ENCODE results near the gene NOC3L. TPM values are rescaled to one million over a fixed set of nuclear protein-coding genes. Genes with fewer than 3 reads are reported as not detected.
"Not testable (repeated sequence)": the region's sequence is repeated elsewhere in the genome, so short reads cannot be mapped to it uniquely, and the experiment has no call there.

The NOC3L gene
- total RNA-seq, 2 experiments from 2014 or later: 37.6 to 39.2 TPM

DNA sequence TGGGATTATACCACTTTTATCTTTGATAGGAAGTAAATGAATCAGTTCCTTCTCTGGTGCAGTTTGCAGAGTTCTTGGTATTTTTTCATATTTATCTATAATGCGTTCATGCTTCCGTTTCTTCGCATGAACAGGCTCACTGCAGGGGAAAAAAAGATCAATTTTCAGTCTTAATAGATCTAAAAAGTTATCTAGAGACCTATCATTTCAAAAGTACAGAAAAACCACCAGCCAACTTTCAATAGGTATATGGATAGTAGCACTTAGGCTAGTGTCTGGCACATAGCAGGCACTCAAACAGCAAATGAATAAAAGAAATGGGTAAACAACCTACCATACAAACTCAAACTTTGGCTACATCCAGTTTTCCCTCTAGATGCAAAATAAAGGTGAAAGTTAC lies 5.5 kb downstream of the NOC3L start:
- H3K27me3 Mint-ChIP-seq: no peaks in the 10 kb centered on the region
- peaks cover 56% of the 10 kb centered on the region for H3K36me3 Mint-ChIP-seq
- peaks cover 39% of the 10 kb centered on the region for H3K4me1 Mint-ChIP-seq (ENCODE audit: low read depth)
- CTCF ChIA-PET: no interaction called here
- no peaks in the 10 kb centered on the region for H3K9me3 Mint-ChIP-seq
- no peak for DNase-seq
- H3K27ac Mint-ChIP-seq: no peak overlapping the region
- intact Hi-C loops (cut with micrococcal nuclease): no loop called here
- no peak overlapping the region for H3K4me3 Mint-ChIP-seq
- POLR2A ChIA-PET: no interaction called here

DNA sequence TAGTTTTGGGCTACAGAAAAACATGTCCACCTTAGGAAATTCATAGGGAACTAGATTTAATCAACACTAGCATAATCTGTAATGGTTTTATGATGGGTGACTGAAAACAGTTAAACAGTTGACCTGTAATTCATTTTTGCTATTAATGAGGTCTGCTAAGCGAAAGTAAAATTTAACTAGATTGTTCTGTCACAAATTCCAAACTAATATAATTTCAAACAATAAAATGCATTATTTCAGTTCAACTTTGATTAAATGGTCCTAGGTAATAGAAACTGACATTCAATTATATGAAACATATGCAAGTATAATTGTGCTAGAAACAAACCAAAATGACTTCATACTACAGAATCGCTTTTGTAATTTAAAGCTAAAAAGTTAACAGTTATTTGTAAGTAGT lies 6.9 kb downstream of the NOC3L start:
- intact Hi-C loops (cut with micrococcal nuclease): no loop called here

DNA sequence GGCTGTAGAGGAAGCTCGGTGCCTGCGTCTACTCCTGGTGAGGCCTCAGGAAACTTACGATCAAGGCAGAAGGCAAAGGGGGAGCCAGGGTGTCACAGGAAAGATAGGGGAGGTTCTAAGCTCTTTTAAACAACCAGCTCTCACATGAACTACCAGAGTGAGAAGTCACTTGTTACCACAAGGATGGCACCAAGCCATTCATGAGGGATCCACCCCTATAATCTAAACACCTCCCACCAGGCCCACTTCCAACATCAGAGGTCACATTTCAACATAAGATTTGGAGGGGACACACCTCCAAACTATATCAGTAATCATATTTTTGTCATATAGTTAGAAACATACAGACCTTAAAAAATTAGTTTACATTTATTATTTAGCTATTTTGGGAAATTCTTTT lies 9.4 kb downstream of the NOC3L start:
- no peak for DNase-seq
- no peaks in the 10 kb centered on the region for H3K27me3 Mint-ChIP-seq
- CTCF ChIA-PET: interaction anchor here (1.1 to 3.7 kb wide), 2 partner anchors 9 to 33 kb away, joined by 3 to 23 read pairs; no protein-coding TSS in a partner anchor
- peaks cover 15% of the 10 kb centered on the region for H3K4me1 Mint-ChIP-seq (ENCODE audit: low read depth)
- H3K4me3 Mint-ChIP-seq: no peak overlapping the region
- POLR2A ChIA-PET: no interaction called here
- no peaks in the 10 kb centered on the region for H3K9me3 Mint-ChIP-seq
- peaks cover 47% of the 10 kb centered on the region for H3K36me3 Mint-ChIP-seq
- intact Hi-C loops (cut with micrococcal nuclease): no loop called here
- H3K27ac Mint-ChIP-seq: no peak overlapping the region

More for the DNA sequence above, 6.9 kb downstream of the NOC3L start:
- POLR2A ChIA-PET: no interaction called here
- CTCF ChIA-PET: interaction anchor here (0.7 to 3.7 kb wide), 2 partner anchors 35 to 200 kb away, joined by 3 to 23 read pairs; no protein-coding TSS in a partner anchor
- H3K27me3 Mint-ChIP-seq: no peaks in the 10 kb centered on the region
- no peaks in the 10 kb centered on the region for H3K9me3 Mint-ChIP-seq
- no peak overlapping the region for H3K27ac Mint-ChIP-seq
- peaks cover 29% of the 10 kb centered on the region for H3K4me1 Mint-ChIP-seq (ENCODE audit: low read depth)
- H3K4me3 Mint-ChIP-seq: no peak overlapping the region
- no peak for DNase-seq
- peaks cover 56% of the 10 kb centered on the region for H3K36me3 Mint-ChIP-seq

DNA sequence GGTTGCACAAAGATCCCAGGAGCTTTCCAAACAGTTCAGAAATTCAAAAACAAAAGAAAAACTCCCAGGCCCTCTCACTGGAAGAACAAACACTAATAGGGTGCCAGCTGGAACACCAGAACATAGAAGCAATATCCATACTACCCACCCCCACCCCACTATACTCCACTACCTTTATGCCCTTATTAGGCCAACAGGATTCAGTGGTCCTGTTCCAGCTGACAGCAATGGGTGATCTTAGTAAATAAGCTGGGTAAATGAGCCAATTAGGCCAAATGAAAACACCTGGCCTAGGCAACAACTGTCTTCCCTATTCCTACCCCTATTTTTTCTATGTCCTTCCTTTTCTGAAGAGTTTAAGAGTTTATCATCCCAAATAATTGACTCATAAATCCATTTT lies 11.7 kb downstream of the NOC3L start:
- peaks cover 40% of the 10 kb centered on the region for H3K36me3 Mint-ChIP-seq
- no peak overlapping the region for H3K4me3 Mint-ChIP-seq
- DNase-seq: no peak
- POLR2A ChIA-PET: no interaction called here
- CTCF ChIA-PET: interaction anchor here (2.5 kb wide), 1 partner anchor 31 kb away, joined by 11 read pairs; no protein-coding TSS in a partner anchor
- no peaks in the 10 kb centered on the region for H3K9me3 Mint-ChIP-seq
- no peaks in the 10 kb centered on the region for H3K4me1 Mint-ChIP-seq (ENCODE audit: low read depth)
- H3K27ac Mint-ChIP-seq: no peak overlapping the region
- intact Hi-C loops (cut with micrococcal nuclease): no loop called here
- no peaks in the 10 kb centered on the region for H3K27me3 Mint-ChIP-seq

DNA sequence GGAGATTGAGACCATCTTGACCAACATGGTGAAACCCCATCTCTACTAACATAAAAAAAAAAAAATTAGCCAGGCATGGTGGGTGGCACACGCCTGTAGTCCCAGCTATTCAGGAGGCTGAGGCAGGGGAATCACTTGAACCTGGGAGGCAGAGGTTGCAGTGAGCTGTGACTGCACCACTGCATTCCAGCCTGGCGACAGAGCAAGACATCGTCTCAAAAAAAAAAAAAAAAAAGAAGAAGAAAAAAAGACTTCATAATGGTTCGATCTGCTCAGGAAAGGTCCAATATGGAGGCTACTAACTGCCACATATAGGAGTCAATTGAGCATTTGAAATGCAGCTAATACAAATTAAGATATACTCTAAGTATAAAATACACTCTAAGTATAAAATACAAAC lies 12.2 kb downstream of the NOC3L start:
- intact Hi-C loops (cut with micrococcal nuclease); H3K4me1 Mint-ChIP-seq (ENCODE audit: low read depth): not testable (repeated sequence)

DNA sequence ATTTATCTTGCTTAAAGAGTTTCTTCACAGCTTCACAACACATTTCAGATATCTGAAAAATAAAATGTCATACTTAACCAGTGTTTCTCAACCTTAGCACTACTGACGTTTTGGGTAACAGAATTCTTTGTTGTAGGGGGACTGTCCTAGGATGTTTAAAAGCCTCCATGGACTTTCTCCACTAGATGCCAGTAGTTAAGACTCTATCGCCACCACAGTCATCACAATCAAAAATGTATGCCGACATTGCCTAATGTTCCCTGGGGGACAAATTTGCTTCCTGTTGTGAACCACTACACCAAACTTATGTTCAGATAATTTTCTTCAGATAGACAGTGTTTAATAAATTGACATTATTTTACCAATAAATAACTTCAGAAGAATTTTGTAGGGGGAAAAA lies 13.4 kb downstream of the NOC3L start:
- Mint-ChIP-seq H3K36me3 (peaks cover 46% of the 10 kb centered on the region), H3K27me3 (no peaks in the 10 kb centered on the region), H3K9me3 (no peaks in the 10 kb centered on the region), H3K4me3 (no peak overlapping the region), H3K27ac (no peak overlapping the region), H3K4me1 (ENCODE audit: low read depth) (no peaks in the 10 kb centered on the region)
- DNase-seq: no peak
- ChIA-PET CTCF (interaction anchor here (2.5 kb wide), 1 partner anchor 29 kb away, joined by 11 read pairs; no protein-coding TSS in a partner anchor), POLR2A (no interaction called here)
- intact Hi-C loops (cut with micrococcal nuclease): no loop called here

More for the DNA sequence above, 12.2 kb downstream of the NOC3L start:
- POLR2A ChIA-PET, H3K9me3 Mint-ChIP-seq, H3K4me3 Mint-ChIP-seq, H3K27ac Mint-ChIP-seq, H3K27me3 Mint-ChIP-seq, DNase-seq: not testable (repeated sequence)
- H3K36me3 Mint-ChIP-seq: peaks cover 42% of the 10 kb centered on the region
- CTCF ChIA-PET: interaction anchor here (2.5 kb wide), 1 partner anchor 30 kb away, joined by 11 read pairs; no protein-coding TSS in a partner anchor

DNA sequence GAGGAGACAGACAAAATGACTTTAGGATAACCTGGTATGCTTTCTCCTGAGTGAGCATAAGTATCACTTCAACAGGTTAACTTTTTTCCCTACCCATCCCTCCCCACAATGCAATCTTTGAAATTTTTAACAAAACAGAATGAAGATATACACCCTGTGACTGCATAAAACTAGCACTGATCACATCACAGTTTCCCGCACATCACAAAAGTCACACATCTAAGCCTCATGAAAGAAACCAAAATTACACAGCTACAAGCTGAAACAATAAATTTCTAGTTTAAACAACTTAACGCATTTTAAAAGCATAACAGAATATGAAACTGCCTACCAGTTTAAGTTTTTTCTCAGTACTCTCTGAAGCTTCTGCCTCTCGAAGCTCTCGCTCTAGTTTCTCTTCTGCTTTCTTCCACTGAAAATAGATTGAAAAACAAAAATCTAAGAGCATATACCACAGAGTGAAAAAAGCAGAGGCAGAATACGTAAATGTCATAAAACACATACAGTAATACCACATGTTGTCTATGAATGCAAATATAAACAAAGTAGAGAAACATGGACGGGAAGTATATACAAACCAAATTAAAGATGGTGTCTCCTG lies 18.1 kb downstream of the NOC3L start:
- no peak for DNase-seq
- Mint-ChIP-seq H3K27me3 (no peaks in the 10 kb centered on the region), H3K36me3 (peaks cover 37% of the 10 kb centered on the region), H3K4me1 (ENCODE audit: low read depth) (no peaks in the 10 kb centered on the region), H3K27ac (no peak overlapping the region), H3K4me3 (no peak overlapping the region), H3K9me3 (no peaks in the 10 kb centered on the region)
- ChIA-PET CTCF (no interaction called here), POLR2A (no interaction called here)
- intact Hi-C loops (cut with micrococcal nuclease): no loop called here

DNA sequence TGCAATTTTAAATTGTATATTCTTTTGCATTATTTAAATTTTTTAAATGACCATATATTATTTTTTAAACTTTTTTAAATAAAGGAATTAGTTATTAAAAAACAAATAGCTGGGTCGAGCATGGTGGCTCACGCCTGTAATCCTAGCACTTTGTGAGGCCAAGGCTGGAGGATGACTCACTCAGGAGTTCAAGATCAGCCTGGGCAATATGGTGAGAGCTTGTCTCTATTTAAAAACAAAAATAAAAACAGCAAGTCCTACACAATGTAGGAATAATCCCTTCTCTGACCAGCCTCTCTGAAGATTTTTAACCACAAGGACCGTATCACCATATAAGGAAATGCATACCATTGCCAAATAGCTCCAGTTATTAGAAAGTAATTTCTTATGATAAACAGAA lies 19.6 kb downstream of the NOC3L start:
- no peaks in the 10 kb centered on the region for H3K9me3 Mint-ChIP-seq
- CTCF ChIA-PET: no interaction called here
- intact Hi-C loops (cut with micrococcal nuclease): no loop called here
- DNase-seq: no peak
- no peaks in the 10 kb centered on the region for H3K27me3 Mint-ChIP-seq
- H3K36me3 Mint-ChIP-seq: peaks cover 41% of the 10 kb centered on the region
- no peaks in the 10 kb centered on the region for H3K4me1 Mint-ChIP-seq (ENCODE audit: low read depth)
- H3K4me3 Mint-ChIP-seq: no peak overlapping the region
- POLR2A ChIA-PET: no interaction called here
- no peak overlapping the region for H3K27ac Mint-ChIP-seq

DNA sequence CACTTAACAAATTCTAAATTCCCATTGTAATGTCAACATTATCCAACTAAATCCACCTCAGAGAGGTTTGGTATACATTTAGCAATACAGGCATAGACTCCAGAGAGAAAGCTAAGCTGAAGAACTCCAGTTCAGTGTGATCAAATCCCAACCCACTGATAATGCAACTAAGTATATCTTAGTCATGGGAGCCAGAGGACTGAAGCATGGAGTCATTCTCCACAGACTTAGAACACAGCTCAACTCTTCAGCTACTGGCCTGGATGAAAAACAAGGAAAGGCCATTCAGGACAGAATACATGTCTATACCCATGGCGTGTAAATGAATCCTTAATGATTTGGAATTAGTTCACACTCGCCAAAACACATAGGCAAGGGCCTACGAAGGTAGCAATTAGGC lies 27.9 kb downstream of the NOC3L start:
- Mint-ChIP-seq H3K9me3 (no peaks in the 10 kb centered on the region), H3K4me1 (ENCODE audit: low read depth) (no peaks in the 10 kb centered on the region), H3K27me3 (no peaks in the 10 kb centered on the region), H3K4me3 (no peak overlapping the region), H3K27ac (no peak overlapping the region), H3K36me3 (peaks cover 61% of the 10 kb centered on the region)
- ChIA-PET POLR2A (no interaction called here), CTCF (interaction anchor here (5.6 kb wide), 1 partner anchor 14 kb away, joined by 42 read pairs; no protein-coding TSS in a partner anchor)
- intact Hi-C loops (cut with micrococcal nuclease): no loop called here
- DNase-seq: no peak

DNA sequence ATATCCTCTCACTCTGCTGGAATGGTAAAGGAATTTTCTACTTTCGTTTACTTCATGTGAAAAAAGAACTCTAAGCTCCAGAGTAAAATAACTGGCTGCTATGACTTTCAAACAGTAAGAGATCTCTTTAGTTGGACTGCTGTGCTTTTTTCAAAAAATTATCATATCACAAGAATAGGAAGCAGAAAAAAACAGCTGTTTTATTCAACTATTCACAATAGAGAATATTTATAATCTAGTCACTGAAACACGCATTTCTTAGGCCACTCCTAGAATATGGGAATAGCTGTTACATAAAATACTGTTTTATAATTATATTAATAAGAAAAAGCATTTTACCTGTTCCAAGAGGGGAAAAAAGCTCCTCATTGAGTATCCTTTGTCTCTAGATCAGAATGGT lies 29.7 kb downstream of the NOC3L start:
- peaks cover 53% of the 10 kb centered on the region for H3K36me3 Mint-ChIP-seq
- peaks cover 2% of the 10 kb centered on the region for H3K4me1 Mint-ChIP-seq (ENCODE audit: low read depth)
- POLR2A ChIA-PET: interaction anchor here (1.4 kb wide), 1 partner anchor 9 kb away, joined by 4 read pairs; no protein-coding TSS in a partner anchor
- intact Hi-C loops (cut with micrococcal nuclease): no loop called here
- H3K27me3 Mint-ChIP-seq: no peaks in the 10 kb centered on the region
- no peaks in the 10 kb centered on the region for H3K9me3 Mint-ChIP-seq
- H3K27ac Mint-ChIP-seq: no peak overlapping the region
- no peak for DNase-seq
- H3K4me3 Mint-ChIP-seq: no peak overlapping the region
- CTCF ChIA-PET: interaction anchor here (0.7 to 5.6 kb wide), 4 partner anchors 8 to 948 kb away, joined by 3 to 42 read pairs (median 4); no protein-coding TSS in a partner anchor

DNA sequence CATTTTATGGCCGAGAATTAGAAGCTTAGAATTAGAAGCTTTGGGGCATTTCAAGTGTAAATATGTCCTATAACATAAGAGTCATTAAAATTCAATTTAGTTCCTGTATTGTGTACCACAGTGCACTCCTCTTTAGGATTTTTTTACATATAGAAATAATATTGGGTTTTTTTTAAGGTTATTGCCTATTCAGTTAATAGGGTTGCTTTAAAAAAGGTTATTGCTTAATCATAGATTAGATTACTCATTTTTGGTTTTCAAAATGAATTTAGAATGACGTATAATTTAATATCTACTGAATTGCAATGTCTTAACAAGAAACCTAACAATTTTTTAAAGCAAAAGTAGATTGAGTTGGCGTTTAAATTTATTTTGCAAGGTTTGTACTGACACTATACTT lies 34.1 kb downstream of the NOC3L start:
- intact Hi-C loops (cut with micrococcal nuclease): no loop called here
- Mint-ChIP-seq H3K36me3 (peaks cover 32% of the 10 kb centered on the region), H3K9me3 (no peaks in the 10 kb centered on the region), H3K27me3 (no peaks in the 10 kb centered on the region), H3K27ac (no peak overlapping the region), H3K4me3 (no peak overlapping the region), H3K4me1 (ENCODE audit: low read depth) (peaks cover 2% of the 10 kb centered on the region)
- ChIA-PET POLR2A (no interaction called here), CTCF (no interaction called here)
- DNase-seq: no peak

DNA sequence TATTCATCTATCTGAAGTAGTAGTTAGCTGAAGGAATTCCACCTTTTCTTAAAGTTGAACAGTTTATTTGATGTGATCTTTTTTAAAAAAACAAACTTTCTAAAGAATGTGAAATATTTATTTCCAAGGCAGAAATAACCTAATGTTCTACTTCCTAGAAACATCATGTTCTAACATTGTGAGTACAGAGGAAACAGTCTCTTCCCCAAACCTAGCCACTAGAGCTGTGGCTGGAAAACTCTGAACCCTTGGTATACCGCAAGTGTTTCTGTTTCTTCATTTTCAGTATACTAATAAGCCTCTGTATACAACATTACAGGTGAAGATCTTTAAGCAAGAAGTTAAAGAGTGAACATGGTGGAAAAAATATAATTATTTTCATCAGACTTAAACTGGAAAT lies 35.1 kb downstream of the NOC3L start:
- Mint-ChIP-seq H3K36me3 (peaks cover 27% of the 10 kb centered on the region), H3K27ac (no peak overlapping the region), H3K9me3 (no peaks in the 10 kb centered on the region), H3K4me3 (no peak overlapping the region), H3K4me1 (ENCODE audit: low read depth) (peaks cover 2% of the 10 kb centered on the region), H3K27me3 (no peaks in the 10 kb centered on the region)
- ChIA-PET POLR2A (no interaction called here), CTCF (no interaction called here)
- intact Hi-C loops (cut with micrococcal nuclease): no loop called here
- no peak for DNase-seq

DNA sequence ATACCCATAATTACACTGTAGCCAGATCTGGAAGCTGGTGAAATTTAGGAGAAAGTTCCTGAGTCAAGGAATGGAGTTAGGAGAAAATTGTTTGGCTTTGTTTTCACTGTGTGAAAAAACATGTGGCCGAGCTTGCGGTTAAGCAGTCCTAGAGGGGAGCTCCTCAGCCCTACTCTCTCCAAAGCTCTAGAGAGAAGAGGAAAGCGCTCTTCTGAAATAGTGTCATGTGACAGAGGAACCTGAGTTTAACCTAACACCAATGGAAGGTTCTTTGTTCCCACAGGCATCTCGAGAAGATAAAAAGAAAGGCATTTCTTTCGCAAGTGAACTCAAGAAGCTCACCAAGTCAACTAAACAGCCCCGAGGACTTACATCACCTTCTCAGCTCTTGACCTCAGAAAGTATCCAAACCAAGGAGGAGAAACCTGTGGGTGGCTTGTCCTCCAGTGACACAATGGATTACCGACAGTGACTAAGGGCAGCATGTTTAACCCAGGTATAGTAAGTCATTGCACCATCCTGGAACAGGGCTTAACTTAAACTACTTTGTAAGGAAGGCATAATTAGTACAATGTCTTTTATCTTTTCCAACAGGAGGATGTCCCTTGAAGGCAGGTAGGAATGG lies 38.0 kb downstream of the NOC3L start:
- Mint-ChIP-seq H3K4me3 (no peak overlapping the region), H3K27ac (no peak overlapping the region), H3K9me3 (no peaks in the 10 kb centered on the region), H3K4me1 (ENCODE audit: low read depth) (peaks cover 2% of the 10 kb centered on the region), H3K36me3 (peaks cover 14% of the 10 kb centered on the region), H3K27me3 (no peaks in the 10 kb centered on the region)
- intact Hi-C loops (cut with micrococcal nuclease): loop anchor here (5.0 kb wide), 2 partner anchors 118 to 502 kb away; no protein-coding TSS in a partner anchor
- ChIA-PET POLR2A (interaction anchor here (1.8 kb wide), 1 partner anchor 8 kb away, joined by 4 read pairs; no protein-coding TSS in a partner anchor), CTCF (interaction anchor here (0.9 to 1.4 kb wide), 2 partner anchors 9 to 119 kb away, joined by 3 read pairs; no protein-coding TSS in a partner anchor)
- DNase-seq: no peak
